GM19035 (cell line): ENCODE results near the gene PDLIM7.

Source experiments
- ATAC-seq: cut with Tn5 transposase; IDR thresholded peaks from one replicate; pipeline ENCODE4 v1.9.1; 2021; ENCODE audit not compliant: unreplicated experiment

The PDLIM7 gene

GRCh38 chr5:177446200-177447065 is 51.0 kb downstream of the PDLIM7 start, which contains the start of gene PRR7:
Gene PRR7 (plus strand): TSS chr5:177446814. CDS start chr5:177455068, 8,254 bp downstream.
- peak; percentile 59 for ATAC-seq

- no peak for ATAC-seq
These were observed 51.5 kb downstream of the PDLIM7 start for GRCh38 chr5:177445917-177446199.

GRCh38 chr5:177445052-177445916 is 52.1 kb downstream of the PDLIM7 start:
- ATAC-seq = no peak

- ATAC-seq = no peak
These were observed 53.0 kb downstream of the PDLIM7 start for GRCh38 chr5:177444106-177445051.

- no peak for ATAC-seq
These were observed 54.0 kb downstream of the PDLIM7 start for GRCh38 chr5:177443144-177443983.

GRCh38 chr5:177442066-177442826 is 55.2 kb downstream of the PDLIM7 start:
- ATAC-seq = no peak

- ATAC-seq = no peak
These were observed 56.2 kb downstream of the PDLIM7 start for GRCh38 chr5:177440990-177441780.

GRCh38 chr5:177440211-177440989 is 57.0 kb downstream of the PDLIM7 start:
- no peak for ATAC-seq

- ATAC-seq = no peak
These were observed 57.8 kb downstream of the PDLIM7 start for GRCh38 chr5:177439518-177440053.

GRCh38 chr5:177438468-177438867 is 58.9 kb downstream of the PDLIM7 start:
- ATAC-seq = no peak

GRCh38 chr5:177437623-177438022 is 59.8 kb downstream of the PDLIM7 start:
- ATAC-seq = no peak

- ATAC-seq = no peak
These were observed 61.4 kb downstream of the PDLIM7 start for GRCh38 chr5:177435847-177436536.

GRCh38 chr5:177434942-177435738 is 62.3 kb downstream of the PDLIM7 start:
- no peak for ATAC-seq

GRCh38 chr5:177434437-177434836 is 63.0 kb downstream of the PDLIM7 start:
- ATAC-seq = no peak

GRCh38 chr5:177433658-177434217 is 63.7 kb downstream of the PDLIM7 start:
- no peak for ATAC-seq
